BJ (cell line): ENCODE measurements around the gene RPUSD4. TPM values are rescaled to one million over a fixed set of nuclear protein-coding genes. Genes with fewer than 3 reads are reported as not detected.

ENCODE experiments used
- CTCF ChIA-PET: fragments of 350-600 bp; formaldehyde crosslinking; extraction: SDS; loops from one replicate; lab custom pipeline; 2021; ENCODE audit warnings: antibody characterized with exemption, inconsistent platforms; lab: Yijun Ruan, JAX
- POLR2A ChIA-PET: fragments of 300-600 bp; sonication (Branson Sonifier 250); formaldehyde crosslinking; extraction: SDS; loops from one replicate; lab custom pipeline; 2021; ENCODE audit warnings: antibody characterized with exemption; lab: Charles Lee
- DNase-seq: peaks from one replicate; pipeline ENCODE4 v3.0.0-alpha.2; 2011; ENCODE audit warnings: low read depth
- H3K27me3 ChIP-seq: 2 replicates; pipeline ENCODE4 v1.6.0; 2011; ENCODE audit warnings: low read length; ENCODE audit not compliant: control insufficient read depth, insufficient read depth
- H3K36me3 ChIP-seq: 2 replicates; pipeline ENCODE4 v1.5.1; 2011; ENCODE audit warnings: low read length; ENCODE audit not compliant: control insufficient read depth, insufficient read depth
- H3K4me3 ChIP-seq: 2 replicates; pipeline ENCODE4 v1.5.1; 2011; ENCODE audit warnings: low read depth, mild to moderate bottlenecking, control low read depth, low read length
- CTCF ChIP-seq: IDR thresholded peaks from 2 replicates; pipeline ENCODE4 v1.5.1; 2011; ENCODE audit warnings: low read depth, mild to moderate bottlenecking, control low read depth, inconsistent platforms, low read length, moderate library complexity; ENCODE audit not compliant: insufficient read depth
- polyA plus RNA-seq: library from polyadenylated mRNA; depleted of rRNA; stranded (reverse); fragments of >200 nt; gene quantifications from 2 replicates; pipeline ENCODE4 v1.2.3, GENCODE V29; 2011

Gene RPUSD4
- polyA plus RNA-seq, 1 experiment = 31.8 TPM

GRCh38 chr11:126175393-126175792, 36.1 kb downstream of the RPUSD4 start:
- TF ChIP-seq CTCF = no peak
- no peak overlapping the region for H3K4me3 ChIP-seq
- no peaks in the 10 kb centered on the region for H3K36me3 ChIP-seq
- ChIA-PET POLR2A (no interaction called here), CTCF (interaction anchor here (0.5 to 1.6 kb wide), 5 partner anchors 9 to 20 kb away, joined by 3 read pairs; no protein-coding TSS in a partner anchor)
- H3K27me3 ChIP-seq = peaks cover 2% of the 10 kb centered on the region; the same call in 1 of the 2 replicates
- DNase-seq = no peak

- ChIA-PET POLR2A (no interaction called here), CTCF (interaction anchor here (0.5 to 1.6 kb wide), 4 partner anchors 8 to 19 kb away, joined by 3 read pairs; no protein-coding TSS in a partner anchor)
- H3K4me3 ChIP-seq = no peak overlapping the region
- no peaks in the 10 kb centered on the region for H3K36me3 ChIP-seq
- H3K27me3 ChIP-seq = peaks cover 2% of the 10 kb centered on the region; the same call in 1 of the 2 replicates
- TF ChIP-seq CTCF = no peak
- no peak for DNase-seq
Observed at GRCh38 chr11:126174816-126175215, 36.6 kb downstream of the RPUSD4 start.

- CTCF ChIA-PET = no interaction called here
- no peaks in the 10 kb centered on the region for H3K36me3 ChIP-seq
- no peak for DNase-seq
- TF ChIP-seq CTCF = no peak
- no peak overlapping the region for H3K4me3 ChIP-seq
- H3K27me3 ChIP-seq = peaks cover 3% of the 10 kb centered on the region
- POLR2A ChIA-PET = no interaction called here
Observed at GRCh38 chr11:126173257-126173656, 38.2 kb downstream of the RPUSD4 start.

GRCh38 chr11:126172596-126173038, 38.8 kb downstream of the RPUSD4 start:
- ChIA-PET POLR2A (no interaction called here), CTCF (no interaction called here)
- no peak overlapping the region for H3K4me3 ChIP-seq
- peak; percentile 29 for DNase-seq
- no peaks in the 10 kb centered on the region for H3K36me3 ChIP-seq
- peaks cover 7% of the 10 kb centered on the region for H3K27me3 ChIP-seq
- TF ChIP-seq CTCF = no peak

DNA sequence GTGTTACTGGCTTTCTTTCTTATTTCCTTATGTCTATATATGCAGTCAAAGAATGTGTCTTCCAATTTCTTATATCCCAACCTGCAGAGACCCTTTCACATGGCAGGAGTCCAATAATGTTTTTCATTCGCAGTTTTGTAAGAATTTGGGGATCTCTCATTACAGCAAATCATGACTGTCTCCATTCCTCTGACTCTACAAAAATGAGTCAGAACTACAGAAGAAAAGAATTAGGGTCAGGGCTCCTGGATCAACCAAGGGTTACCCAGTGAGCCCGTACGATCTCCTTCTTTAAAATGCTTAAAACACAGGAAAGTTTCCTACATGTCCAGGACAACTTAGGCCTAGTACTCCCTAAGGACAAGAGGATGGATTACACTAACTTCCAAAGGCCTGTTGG, 42.2 kb downstream of the RPUSD4 start:
- TF ChIP-seq CTCF = no peak
- ChIA-PET POLR2A (no interaction called here), CTCF (interaction anchor here (1.9 kb wide), 1 partner anchor 9 kb away, joined by 5 read pairs; no protein-coding TSS in a partner anchor)
- no peak for DNase-seq
- H3K4me3 ChIP-seq = no peak overlapping the region
- peaks cover 8% of the 10 kb centered on the region for H3K27me3 ChIP-seq
- no peaks in the 10 kb centered on the region for H3K36me3 ChIP-seq
